ENCODE measurements around the gene B3GNT4. TPM values are rescaled to one million over a fixed set of nuclear protein-coding genes. Genes with fewer than 3 reads are reported as not detected.

B3GNT4 gene
- total RNA-seq, 1 experiment from 2014 or later, result 0.40 TPM

Small RNAs within 50 kb of the gene (small RNA-seq; reads per million reads assigned to genes)
- gene DIABLO, result 0.54 to 0.70 reads per million in 2 experiments

Other genes starting within 250 kb of the B3GNT4 start
- 13.1 TPM in 2 replicates for gene BCL7A, start 181.8 kb upstream of the B3GNT4 start, total RNA-seq (2014; rRNA removed; shearing (Covaris generic))
- 8.3 and 8.5 TPM in 2 replicates for gene MLXIP, start 125.0 kb upstream of the B3GNT4 start, total RNA-seq (2014; rRNA removed; shearing (Covaris generic))
- not detected in 2 replicates for gene IL31, start 29.5 kb upstream of the B3GNT4 start, total RNA-seq (2014; rRNA removed; shearing (Covaris generic))
- gene LRRC43, start 20.6 kb upstream of the B3GNT4 start, total RNA-seq (2014; rRNA removed; shearing (Covaris generic)), result not detected in 2 replicates
- gene DIABLO, start 22.3 kb downstream of the B3GNT4 start, total RNA-seq (2014; rRNA removed; shearing (Covaris generic)), result 59.8 and 67.4 TPM in 2 replicates
- gene VPS33A, start 62.8 kb downstream of the B3GNT4 start, total RNA-seq (2014; rRNA removed; shearing (Covaris generic)), result 17.3 and 23.6 TPM in 2 replicates
- gene CLIP1, start 219.0 kb downstream of the B3GNT4 start, total RNA-seq (2014; rRNA removed; shearing (Covaris generic)), result 106 and 120 TPM in 2 replicates

All from NCI-H460 (cell line).